Lower leg skin (tissue), 4 donors: ENCODE measurements around the gene QRICH1. TPM values are rescaled to one million over a fixed set of nuclear protein-coding genes. Genes with fewer than 3 reads are reported as not detected.

Source experiments
- DNase-seq, 2 donors: peaks; one replicate each; pipeline ENCODE4 v3.0.0-alpha.2; 2019; ENCODE audit warnings: low spot score in 2 of 2
- H3K4me3 ChIP-seq: fragments of 200-600 bp; sonication (generic); 2 replicates; pipeline ENCODE4 v1.5.1; 2017; ENCODE audit warnings: mild to moderate bottlenecking, low read depth; ENCODE audit not compliant: poor library complexity, severe bottlenecking
- POLR2A ChIP-seq, 2 donors: fragments of 450-650 bp; IDR thresholded peaks; one replicate each; pipeline ENCODE4 v1.6.1; 2016 to 2017; ENCODE audit warnings: antibody characterized with exemption in 2 of 2, mild to moderate bottlenecking in 1 of 2, moderate library complexity in 1 of 2
- WGBS, 2 donors: methylation state at CpG; one replicate each; pipeline ENCODE4 v1.1.5; 2018; 5-methylcytosine and 5-hydroxymethylcytosine counted together
- intact Hi-C: fragments of 100-400 bp; cut with DNase I; formaldehyde crosslinking; loops from one replicate; pipeline ENCODE4 v1.15.0; 2023; ENCODE audit warnings: low total_unique reads
- total RNA-seq, 4 donors: library from RNA; depleted of rRNA; stranded (reverse); fragments of >200 nt; gene quantifications; one replicate each; pipeline ENCODE4 v1.1.0, GENCODE V29; 2016
- TF ChIP-seq, protein P1 (sequence below), 3 donors: fragments of 450-650 bp; IDR thresholded peaks; one replicate each; pipeline ENCODE4 v1.5.1; 2016; ENCODE audit warnings: antibody characterized with exemption in 3 of 3, mild to moderate bottlenecking in 3 of 3, moderate library complexity in 2 of 3

Gene QRICH1
- total RNA-seq, 4 donors from 2014 or later: 72.4 to 106 (median 84.2) TPM

DNA sequence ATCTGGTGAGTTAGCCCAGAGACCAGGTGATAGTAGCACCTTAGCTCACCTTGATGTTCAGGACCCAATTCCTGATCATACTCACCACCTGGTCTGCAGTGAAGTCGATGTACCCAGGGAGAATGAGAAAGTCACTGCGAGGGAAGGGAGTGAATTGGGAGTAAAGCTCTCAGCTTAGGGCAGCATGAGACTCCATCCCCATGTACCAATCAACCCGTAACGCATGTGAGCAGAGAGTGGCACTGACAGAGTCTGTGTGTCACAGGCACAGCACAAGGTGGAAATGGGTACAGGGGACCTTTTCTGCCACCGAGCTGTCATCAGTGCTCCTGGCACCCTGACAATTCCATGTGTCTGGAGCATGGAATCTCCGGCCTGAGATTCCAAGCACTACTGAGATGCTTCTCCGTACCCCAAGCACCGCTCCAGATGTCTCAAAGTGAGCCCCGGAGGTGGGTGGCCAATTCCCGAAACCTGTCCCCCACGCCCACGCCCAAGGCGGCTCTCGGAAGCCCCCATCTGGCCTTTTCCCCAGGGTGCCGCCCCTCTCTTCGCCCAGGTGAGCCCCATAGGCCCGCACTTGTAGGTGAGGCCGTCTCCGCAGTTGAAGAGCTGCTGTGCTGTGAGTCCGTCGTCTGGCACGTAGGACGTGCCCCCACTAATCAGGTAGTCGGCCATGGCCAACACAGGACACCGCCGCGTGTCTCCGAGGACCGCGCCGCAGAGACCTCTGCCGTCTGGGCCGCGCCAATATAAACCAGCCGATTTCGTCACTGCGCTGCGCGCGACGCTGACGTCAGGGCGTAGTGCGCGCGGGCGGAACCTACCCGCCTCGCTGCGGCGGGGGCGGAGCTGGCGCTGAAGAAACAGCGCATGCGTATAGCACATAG is 65.0 kb downstream of the QRICH1 start, which contains the start of gene IMPDH2:
Gene IMPDH2 (minus strand): TSS at position 726 of the 890 bp plus-strand sequence. CDS start 48 bp downstream, at position 678.
- H3K4me3 ChIP-seq: peak within 1 kb of the TSS; percentile 70
- DNase-seq: peak; percentile 90 to 98
- intact Hi-C loops: no loop called here
- 2 to 4% methylated on average over 22 to 54 of the region's 55 CpGs for WGBS, 2 donors
- TF ChIP-seq, protein P1, sequence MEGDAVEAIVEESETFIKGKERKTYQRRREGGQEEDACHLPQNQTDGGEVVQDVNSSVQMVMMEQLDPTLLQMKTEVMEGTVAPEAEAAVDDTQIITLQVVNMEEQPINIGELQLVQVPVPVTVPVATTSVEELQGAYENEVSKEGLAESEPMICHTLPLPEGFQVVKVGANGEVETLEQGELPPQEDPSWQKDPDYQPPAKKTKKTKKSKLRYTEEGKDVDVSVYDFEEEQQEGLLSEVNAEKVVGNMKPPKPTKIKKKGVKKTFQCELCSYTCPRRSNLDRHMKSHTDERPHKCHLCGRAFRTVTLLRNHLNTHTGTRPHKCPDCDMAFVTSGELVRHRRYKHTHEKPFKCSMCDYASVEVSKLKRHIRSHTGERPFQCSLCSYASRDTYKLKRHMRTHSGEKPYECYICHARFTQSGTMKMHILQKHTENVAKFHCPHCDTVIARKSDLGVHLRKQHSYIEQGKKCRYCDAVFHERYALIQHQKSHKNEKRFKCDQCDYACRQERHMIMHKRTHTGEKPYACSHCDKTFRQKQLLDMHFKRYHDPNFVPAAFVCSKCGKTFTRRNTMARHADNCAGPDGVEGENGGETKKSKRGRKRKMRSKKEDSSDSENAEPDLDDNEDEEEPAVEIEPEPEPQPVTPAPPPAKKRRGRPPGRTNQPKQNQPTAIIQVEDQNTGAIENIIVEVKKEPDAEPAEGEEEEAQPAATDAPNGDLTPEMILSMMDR (IDR thresholded peaks at IDR 0.05): no peak
- peak in 1 of 2 donors; percentile 86 for TF ChIP-seq POLR2A (IDR thresholded peaks at IDR 0.05)

DNA sequence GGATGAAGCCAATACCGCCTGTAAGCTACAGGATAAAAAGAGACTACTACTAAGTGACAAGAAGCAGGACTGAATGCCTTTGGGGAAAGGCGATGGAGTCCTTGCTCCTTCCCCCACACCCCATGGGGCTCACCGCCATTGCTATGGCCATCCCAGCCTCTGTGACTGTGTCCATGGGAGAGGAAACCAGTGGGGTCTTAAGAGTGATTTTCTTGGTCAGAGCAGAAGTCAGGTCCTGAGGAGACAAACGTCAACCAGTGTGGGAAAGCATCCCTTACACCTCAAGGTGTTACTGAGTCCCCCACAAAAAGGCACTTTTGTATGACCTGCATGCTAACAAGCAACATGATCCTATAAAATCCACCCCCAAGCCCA is 65.6 kb downstream of the QRICH1 start:
- TF ChIP-seq, protein P1 (IDR thresholded peaks at IDR 0.05): no peak
- TF ChIP-seq POLR2A (IDR thresholded peaks at IDR 0.05): no peak
- no peak overlapping the region for H3K4me3 ChIP-seq
- 79 to 80% methylated on average over 4 of the region's 4 CpGs for WGBS, 2 donors
- DNase-seq: no peak
- intact Hi-C loops: no loop called here

DNA sequence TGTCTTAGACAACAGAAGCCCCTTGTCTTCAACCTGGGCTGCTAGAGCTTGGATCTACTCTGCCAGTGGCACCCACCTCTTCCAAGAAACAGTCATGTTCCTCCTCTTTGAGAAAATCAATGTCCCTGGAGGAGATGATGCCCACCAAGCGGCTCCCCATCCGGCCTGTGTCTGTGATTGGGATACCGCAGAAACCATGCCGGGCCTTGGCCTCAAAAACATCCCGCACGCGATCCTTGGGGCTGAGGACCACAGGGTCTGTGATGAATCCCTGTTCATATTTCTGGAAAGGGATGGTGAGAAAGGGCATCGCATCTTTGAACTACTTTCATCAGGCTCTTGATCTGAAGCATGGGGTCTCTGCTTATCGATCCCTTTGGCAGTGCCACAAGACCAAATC is 66.2 kb downstream of the QRICH1 start:
- DNase-seq: no peak
- intact Hi-C loops: no loop called here
- TF ChIP-seq, protein P1 (IDR thresholded peaks at IDR 0.05): no peak
- TF ChIP-seq POLR2A (IDR thresholded peaks at IDR 0.05): no peak
- 94 to 97% methylated on average over 9 of the region's 9 CpGs for WGBS, 2 donors
- no peak overlapping the region for H3K4me3 ChIP-seq

DNA sequence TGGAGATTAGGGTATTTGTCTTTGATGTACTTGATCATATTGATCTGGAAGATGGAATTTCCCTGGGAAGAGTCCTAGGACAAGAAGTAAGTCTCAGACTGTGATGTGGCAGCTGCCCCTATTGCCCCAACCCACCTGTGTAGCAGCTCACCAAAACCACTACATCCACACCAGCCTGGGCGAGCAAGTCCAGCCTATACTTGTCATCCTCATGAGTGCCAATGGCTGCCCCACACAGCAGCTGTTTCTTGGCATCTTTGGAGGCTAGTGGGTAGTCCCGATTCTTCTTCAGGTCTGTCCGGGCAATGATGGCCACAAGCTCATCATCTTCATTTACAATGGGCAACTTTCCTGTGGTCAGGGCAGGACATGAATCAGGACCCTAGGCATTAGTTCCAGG is 67.3 kb downstream of the QRICH1 start:
- intact Hi-C loops: no loop called here
- no peak for TF ChIP-seq POLR2A (IDR thresholded peaks at IDR 0.05)
- TF ChIP-seq, protein P1 (IDR thresholded peaks at IDR 0.05): no peak
- no peak for DNase-seq
- 84 to 92% methylated on average over 3 of the region's 3 CpGs for WGBS, 2 donors
- H3K4me3 ChIP-seq: no peak overlapping the region

DNA sequence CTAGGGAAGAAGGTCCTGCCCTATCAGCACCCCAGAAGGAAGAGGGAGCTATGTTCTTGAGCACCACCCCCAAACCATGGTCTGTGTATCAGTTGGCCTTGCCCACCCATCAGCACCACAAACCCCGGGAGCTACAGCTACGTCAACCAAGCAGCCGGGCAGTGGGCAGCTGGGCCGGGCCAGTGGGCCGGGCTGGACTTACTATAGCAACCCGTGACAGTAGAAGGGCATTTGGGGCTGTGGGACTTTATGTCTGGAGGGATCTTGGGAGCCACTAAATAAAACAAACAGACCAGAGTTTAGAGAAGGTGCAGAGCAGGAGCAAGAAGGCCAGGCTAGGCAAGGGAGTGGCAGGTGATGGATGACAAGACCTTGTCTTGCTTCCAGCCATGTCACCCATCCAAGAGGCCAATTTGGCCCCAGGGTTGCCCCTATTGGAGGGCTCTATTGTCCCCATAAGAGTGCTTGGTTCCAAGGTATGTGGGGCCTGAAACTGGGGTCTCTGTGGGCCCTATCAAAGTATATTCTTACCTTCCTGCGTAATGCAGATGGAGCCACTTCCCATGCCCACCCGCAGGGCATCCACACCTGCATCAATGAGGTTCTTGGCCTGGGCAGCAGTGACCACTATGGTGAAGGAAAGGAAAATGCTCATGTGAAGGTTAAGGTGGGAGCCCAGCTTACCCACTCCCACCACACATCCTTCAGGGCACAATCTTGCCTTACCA is 67.9 kb downstream of the QRICH1 start:
- no peak for DNase-seq
- 88 to 90% methylated on average over 8 of the region's 8 CpGs for WGBS, 2 donors
- intact Hi-C loops: no loop called here
- no peak for TF ChIP-seq POLR2A (IDR thresholded peaks at IDR 0.05)
- TF ChIP-seq, protein P1 (IDR thresholded peaks at IDR 0.05): no peak
- H3K4me3 ChIP-seq: no peak overlapping the region
